GM19438 (cell line): ENCODE results near the gene PLTP.
"Not testable (repeated sequence)": the region's sequence is repeated elsewhere in the genome, so short reads cannot be mapped to it uniquely, and the experiment has no call there.

Experiments used
- ATAC-seq: cut with Tn5 transposase; IDR thresholded peaks from one replicate; pipeline ENCODE4 v1.9.1; 2021; ENCODE audit warnings: low read depth; ENCODE audit not compliant: unreplicated experiment

The PLTP gene

GRCh38 chr20:45880988-45881788 is 30.8 kb downstream of the PLTP start, which contains the start of gene ZSWIM1:
ZSWIM1 (plus strand) TSS chr20:45881227; CDS start chr20:45882593, 1,366 bp downstream.
- peak; percentile 96 for ATAC-seq

GRCh38 chr20:45878076-45878761 is 33.7 kb downstream of the PLTP start:
- no peak for ATAC-seq

DNA sequence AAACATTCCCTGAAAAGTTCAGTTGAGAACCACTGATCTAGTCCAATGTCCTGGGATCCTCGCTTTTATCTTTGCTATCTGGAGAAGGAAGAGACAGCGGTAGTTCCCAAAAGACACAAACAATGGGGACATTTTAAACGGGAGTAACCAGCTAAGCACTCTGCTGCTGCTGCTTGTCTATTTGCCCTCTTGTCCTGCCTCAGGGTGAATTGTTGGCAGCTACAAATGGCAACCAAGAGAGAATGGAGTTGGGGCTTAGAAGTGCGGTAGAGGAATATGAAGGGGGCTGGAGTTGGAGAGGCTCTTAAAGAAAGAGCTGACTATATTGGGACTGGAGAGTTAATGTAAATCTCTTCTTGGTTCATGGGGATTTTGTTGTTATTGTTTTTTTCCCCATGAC is 37.4 kb downstream of the PLTP start:
- no peak for ATAC-seq

- not testable (repeated sequence) for ATAC-seq
These were observed 37.9 kb downstream of the PLTP start for GRCh38 chr20:45874104-45874481.

DNA sequence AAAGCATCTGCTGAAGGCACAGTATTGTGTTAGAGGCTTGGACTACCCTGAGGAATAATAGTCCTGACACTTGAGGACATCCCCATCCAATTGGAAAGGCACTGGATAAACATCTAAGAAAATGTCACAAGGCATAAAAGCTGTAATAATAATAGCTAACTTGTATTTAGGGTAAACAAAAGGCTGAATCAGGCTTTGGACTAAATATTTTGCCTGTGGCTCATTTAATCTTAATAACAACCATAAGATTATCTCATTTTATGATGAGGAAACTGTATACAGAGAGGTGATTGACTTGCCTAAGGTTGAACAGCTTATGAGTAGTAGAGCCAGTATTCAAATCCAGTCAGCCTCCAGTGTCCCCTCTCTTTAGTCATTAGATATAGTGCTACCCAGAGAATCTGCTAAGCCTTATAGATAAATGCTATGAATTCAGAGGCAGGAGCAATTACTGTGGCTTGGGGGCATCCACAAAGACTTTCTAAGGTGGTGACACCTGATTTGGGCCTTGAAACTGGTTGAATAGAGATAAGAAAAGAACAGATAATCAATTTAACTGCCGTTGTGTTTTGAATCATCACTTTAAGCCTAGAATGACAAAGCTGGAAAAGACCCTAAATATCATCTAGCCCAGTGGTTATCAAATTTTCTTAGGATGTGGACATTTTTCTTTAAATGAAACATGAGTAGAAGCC is 38.4 kb downstream of the PLTP start:
- no peak for ATAC-seq

GRCh38 chr20:45872626-45873025 is 39.3 kb downstream of the PLTP start:
- ATAC-seq: no peak

GRCh38 chr20:45867819-45868176 is 44.2 kb downstream of the PLTP start:
- ATAC-seq: no peak

- no peak for ATAC-seq
These were observed 44.7 kb downstream of the PLTP start for GRCh38 chr20:45867136-45867818.

DNA sequence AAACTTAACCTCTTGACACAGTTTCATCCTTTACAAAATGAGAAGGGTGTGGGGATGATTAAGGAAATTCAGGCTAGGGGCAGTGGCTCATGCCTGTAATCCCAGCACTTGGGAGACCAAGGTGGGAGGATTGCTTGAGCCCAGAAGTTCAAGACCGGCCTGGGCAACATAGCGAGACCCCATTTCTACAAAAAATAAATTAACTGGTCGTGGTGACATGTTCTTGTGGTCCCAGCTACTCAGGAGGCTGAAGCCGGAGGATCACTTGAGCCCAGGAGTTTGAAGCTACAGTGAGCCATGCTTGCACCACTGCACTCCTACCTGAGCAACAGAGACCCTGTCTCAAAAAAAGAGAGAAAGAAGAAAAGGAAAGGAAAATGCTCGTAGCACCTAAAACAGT is 45.5 kb downstream of the PLTP start:
- ATAC-seq: no peak

GRCh38 chr20:45863543-45864470 is 48.1 kb downstream of the PLTP start:
- no peak for ATAC-seq

DNA sequence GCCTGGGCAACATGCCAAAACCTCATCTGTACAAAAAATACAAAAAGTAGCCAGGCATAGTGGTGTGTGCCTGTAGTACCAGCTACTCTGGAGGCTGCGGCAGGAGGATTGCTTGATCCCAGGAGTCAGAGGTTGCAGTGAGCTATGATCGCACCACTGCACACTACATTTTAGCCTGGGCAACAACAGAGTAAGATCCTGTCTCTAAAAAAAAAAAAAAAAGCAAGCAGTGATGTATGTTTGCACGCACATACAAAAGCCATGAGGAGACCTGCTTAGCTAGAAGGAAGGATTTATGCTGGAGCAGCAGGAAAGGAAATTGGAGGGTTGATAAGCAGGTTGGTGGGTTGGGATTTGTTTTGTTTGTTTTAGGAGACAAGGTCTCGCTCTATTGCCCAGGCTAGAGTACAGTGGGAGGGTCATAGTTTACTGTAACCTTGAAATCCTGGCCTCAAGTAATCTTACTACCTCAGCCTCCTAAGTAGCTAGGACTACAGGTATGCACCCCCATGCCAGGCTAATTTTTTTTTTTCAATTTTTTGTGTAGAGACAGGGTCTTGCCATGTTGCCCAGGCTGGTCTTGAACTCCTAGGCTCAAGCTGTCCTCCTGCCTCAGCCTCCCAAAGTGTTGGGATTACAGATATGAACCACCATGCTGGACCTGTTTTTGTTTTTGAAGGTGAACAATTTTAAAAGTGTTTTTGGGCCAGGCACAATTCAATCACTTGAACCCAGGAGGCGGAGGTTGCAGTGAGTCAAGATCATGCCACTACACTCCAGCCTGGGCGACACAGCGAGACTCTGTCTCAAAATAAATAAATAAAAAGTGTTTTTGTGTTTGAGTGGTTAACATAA is 50.5 kb downstream of the PLTP start:
- no peak for ATAC-seq

- ATAC-seq: no peak
These were observed 51.3 kb downstream of the PLTP start for GRCh38 chr20:45860560-45861220.

DNA sequence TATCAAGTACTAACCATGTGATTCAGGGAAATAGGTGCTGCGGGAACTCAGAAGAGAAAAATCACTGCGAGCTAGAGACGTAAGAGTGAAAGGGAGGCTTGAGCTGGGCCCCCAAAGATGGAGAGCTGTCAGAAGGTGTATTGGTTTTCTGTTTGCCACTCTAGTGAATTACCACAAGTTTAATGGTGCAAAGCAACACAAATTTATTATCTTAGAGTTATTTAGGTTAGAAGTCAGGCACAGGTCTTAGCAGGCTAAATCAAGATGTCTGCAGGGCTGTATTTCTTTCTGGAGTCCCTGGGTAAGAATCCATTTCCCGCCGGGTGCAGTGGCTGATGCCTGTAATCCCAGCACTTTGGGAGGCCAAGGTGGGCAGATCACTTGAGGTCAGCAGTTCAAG is 52.0 kb downstream of the PLTP start:
- ATAC-seq: no peak

DNA sequence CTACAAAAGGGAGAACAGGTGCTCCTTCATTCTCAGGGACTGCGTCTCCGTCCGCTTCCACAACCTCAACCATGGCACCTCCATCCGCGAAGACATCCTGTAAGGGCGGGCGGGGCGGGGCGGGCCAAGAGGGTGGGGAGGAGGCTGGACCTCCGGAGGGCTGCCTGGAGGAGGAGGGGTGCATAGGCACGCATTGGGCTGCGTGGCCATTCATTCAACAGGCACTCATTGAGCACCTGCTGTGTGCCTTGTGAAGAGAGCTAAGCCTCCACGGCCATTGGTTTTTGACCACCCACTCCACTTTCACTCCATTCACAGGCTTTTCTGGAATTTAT is 54.1 kb downstream of the PLTP start:
- peak; percentile 13 for ATAC-seq

- ATAC-seq: peak; percentile 96
These were observed 54.7 kb downstream of the PLTP start, which contains the start of the genes ACOT8 and ZSWIM3 for GRCh38 chr20:45857114-45857881. ACOT8 (minus strand) TSS chr20:45857392; CDS start chr20:45857315, 77 bp downstream. ZSWIM3 (plus strand) TSS chr20:45857614; CDS start chr20:45857826, 212 bp downstream.

DNA sequence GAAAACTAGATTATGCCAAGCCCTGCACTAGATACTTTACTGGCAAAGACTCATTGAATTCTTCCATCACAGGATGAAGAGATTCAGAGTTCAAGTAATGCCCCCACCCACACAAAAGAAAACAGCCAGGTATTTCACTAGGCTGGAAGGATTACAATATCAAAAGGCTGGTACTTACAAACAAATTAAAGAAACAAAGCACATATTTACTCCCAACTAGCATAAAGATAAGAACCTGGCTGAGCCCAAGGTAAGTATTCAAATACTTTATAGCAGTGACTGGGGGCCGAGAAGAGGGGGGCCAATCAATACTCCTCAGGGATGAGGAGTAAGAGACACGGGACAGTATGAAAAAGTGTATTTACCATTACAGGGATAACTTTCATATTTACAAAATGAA is 58.5 kb downstream of the PLTP start:
- no peak for ATAC-seq

GRCh38 chr20:45852326-45852725 is 59.6 kb downstream of the PLTP start:
- ATAC-seq: no peak

- no peak for ATAC-seq
These were observed 60.5 kb downstream of the PLTP start for GRCh38 chr20:45851501-45851900.
